ENCODE results near the gene ASAP2. TPM values are rescaled to one million over a fixed set of nuclear protein-coding genes. Genes with fewer than 3 reads are reported as not detected.

Gene ASAP2
- total and polyA plus RNA-seq, 4 experiments from 2014 or later: not detected

DNA sequence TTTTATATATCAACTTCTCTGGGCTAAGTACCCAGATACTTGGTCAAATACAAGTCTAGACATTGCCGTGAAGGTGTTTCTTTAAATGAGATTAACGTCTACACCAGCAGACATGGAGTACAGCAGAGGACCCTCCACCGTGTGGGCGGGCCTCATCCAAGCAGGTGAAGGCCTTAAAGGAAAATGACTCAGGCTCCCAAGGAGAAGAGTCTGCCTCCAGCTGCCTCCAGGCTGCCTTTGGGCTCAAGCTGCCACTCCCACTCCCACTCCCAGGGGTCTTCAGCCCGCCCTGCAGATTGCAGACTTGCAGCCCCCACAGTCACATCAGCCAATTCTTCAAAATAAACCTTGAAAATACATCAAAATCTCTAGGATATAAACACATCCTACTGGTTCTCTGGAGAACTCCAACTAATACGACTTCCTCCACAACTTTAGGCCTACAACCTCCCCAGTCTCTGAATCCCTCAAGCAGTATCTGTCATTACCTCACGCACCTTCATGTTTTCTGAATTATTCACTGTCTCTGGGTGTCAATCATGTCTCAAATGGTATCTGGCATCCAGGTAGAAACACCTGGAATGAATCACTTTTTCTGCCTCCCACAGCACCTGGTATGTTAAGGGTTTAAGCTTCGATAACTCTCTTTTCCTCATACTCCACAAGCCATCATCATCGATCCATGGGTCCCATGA is 209.8 kb downstream of the ASAP2 start:
- H3K27me3 ChIP-seq (ENCODE audit: insufficient read depth, low read length): no peaks in the 10 kb centered on the region
- H3K4me1 ChIP-seq (ENCODE audit: insufficient read depth, low read length): peaks cover 23% of the 10 kb centered on the region
- Mint-ChIP-seq H3K36me3 (peaks cover 28 to 42% of the 10 kb centered on the region in 2 donors), H3K9me3 (peaks cover 0 to 1% (median 0%) of the 10 kb centered on the region in 8 donors), H3K27ac (peak overlapping the region in 4 of 7 donors; percentile 18 to 77 (median 50)), H3K4me3 (peak overlapping the region in 1 of 8 donors; percentile 0), H3K27me3 (no peaks in the 10 kb centered on the region), H3K4me1 (peaks cover 22 to 35% (median 24%) of the 10 kb centered on the region in 4 donors)
- no peak overlapping the region for H3K4me3 ChIP-seq (ENCODE audit: low read length in 2 of 2)
- ChIA-PET POLR2A (ENCODE audit: partially characterized antibody) (no interaction called here), CTCF (ENCODE audit: partially characterized antibody) (no interaction called here)
- H3K36me3 ChIP-seq (ENCODE audit: insufficient read depth, low read length): peaks cover 9% of the 10 kb centered on the region
- no peaks in the 10 kb centered on the region for H3K9me3 ChIP-seq (ENCODE audit: control insufficient read depth in 1 of 2, low read length in 2 of 2)
- intact Hi-C loops (cut with micrococcal nuclease): no loop called here
- no peak overlapping the region for H3K27ac ChIP-seq (ENCODE audit: low read depth, low read length)
- no peak for DNase-seq

DNA sequence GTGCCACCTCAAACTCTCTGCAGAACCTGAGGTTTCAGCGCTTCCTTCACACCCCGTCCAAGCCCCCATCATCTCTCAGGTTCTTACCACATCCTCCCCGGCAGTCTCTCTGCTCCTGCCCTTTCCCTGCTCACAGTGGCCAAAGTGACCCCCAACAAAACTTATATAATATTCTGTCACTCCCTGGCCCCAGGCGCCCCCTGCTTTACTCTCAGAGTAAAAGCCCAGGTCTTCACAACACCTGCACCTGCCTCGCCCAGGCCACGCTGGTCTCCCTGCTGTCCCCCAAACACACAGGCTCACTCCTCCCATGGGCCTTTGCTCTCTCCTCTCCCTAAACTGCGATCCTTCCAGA is 210.3 kb downstream of the ASAP2 start:
- CTCF ChIA-PET (ENCODE audit: partially characterized antibody): no interaction called here
- no peak for DNase-seq
- Histone ChIP-seq H3K4me1 (ENCODE audit: insufficient read depth, low read length) (peaks cover 28% of the 10 kb centered on the region), H3K27me3 (ENCODE audit: insufficient read depth, low read length) (no peaks in the 10 kb centered on the region), H3K9me3 (ENCODE audit: control insufficient read depth in 1 of 2, low read length in 2 of 2) (no peaks in the 10 kb centered on the region), H3K27ac (ENCODE audit: low read depth, low read length) (no peak overlapping the region), H3K36me3 (ENCODE audit: insufficient read depth, low read length) (peaks cover 9% of the 10 kb centered on the region), H3K4me3 (ENCODE audit: low read length in 2 of 2) (no peak overlapping the region)
- H3K4me1 Mint-ChIP-seq: peaks cover 26 to 40% (median 28%) of the 10 kb centered on the region in 4 donors
- intact Hi-C loops (cut with micrococcal nuclease): no loop called here
- H3K9me3 Mint-ChIP-seq: peaks cover 0 to 1% (median 0%) of the 10 kb centered on the region in 8 donors
- peak overlapping the region in 4 of 7 donors; percentile 0 to 77 (median 42) for H3K27ac Mint-ChIP-seq
- H3K4me3 Mint-ChIP-seq: peak overlapping the region in 2 of 8 donors; percentile 0 to 47
- no peaks in the 10 kb centered on the region for H3K27me3 Mint-ChIP-seq
- POLR2A ChIA-PET (ENCODE audit: partially characterized antibody): no interaction called here
- peaks cover 27 to 39% of the 10 kb centered on the region in 2 donors for H3K36me3 Mint-ChIP-seq

DNA sequence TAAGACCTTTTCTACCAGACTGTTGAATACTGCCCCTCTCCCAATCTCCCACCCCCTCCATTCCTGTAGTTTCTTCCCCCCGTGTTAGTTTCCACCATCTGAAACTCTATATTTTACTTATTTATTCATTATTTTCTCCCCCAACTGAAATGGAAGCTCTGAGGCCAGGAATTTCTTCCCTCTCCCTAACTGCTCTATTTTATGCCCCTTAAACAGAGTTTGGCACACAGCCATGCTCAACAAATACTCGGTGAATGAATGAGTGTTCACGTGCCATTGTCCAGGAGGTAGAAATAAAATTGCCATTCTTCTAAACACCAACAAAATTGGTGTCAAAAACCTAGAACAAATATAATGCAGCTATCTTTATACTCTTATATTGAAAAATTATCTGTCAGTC is 211.1 kb downstream of the ASAP2 start:
- Histone ChIP-seq H3K27me3 (ENCODE audit: insufficient read depth, low read length) (no peaks in the 10 kb centered on the region), H3K36me3 (ENCODE audit: insufficient read depth, low read length) (peaks cover 6% of the 10 kb centered on the region), H3K4me3 (ENCODE audit: low read length in 2 of 2) (no peak overlapping the region), H3K4me1 (ENCODE audit: insufficient read depth, low read length) (peaks cover 36% of the 10 kb centered on the region), H3K9me3 (ENCODE audit: control insufficient read depth in 1 of 2, low read length in 2 of 2) (no peaks in the 10 kb centered on the region), H3K27ac (ENCODE audit: low read depth, low read length) (no peak overlapping the region)
- peaks cover 22 to 35% of the 10 kb centered on the region in 2 donors for H3K36me3 Mint-ChIP-seq
- H3K27me3 Mint-ChIP-seq: no peaks in the 10 kb centered on the region
- H3K27ac Mint-ChIP-seq: no peak overlapping the region
- peaks cover 0 to 1% (median 0%) of the 10 kb centered on the region in 8 donors for H3K9me3 Mint-ChIP-seq
- H3K4me3 Mint-ChIP-seq: no peak overlapping the region
- intact Hi-C loops (cut with micrococcal nuclease): no loop called here
- H3K4me1 Mint-ChIP-seq: peaks cover 32 to 47% (median 35%) of the 10 kb centered on the region in 4 donors
- DNase-seq: no peak
- CTCF ChIA-PET (ENCODE audit: partially characterized antibody): interaction anchor here (0.9 to 1.3 kb wide), 2 partner anchors 11 to 274 kb away, joined by 3 read pairs; no protein-coding TSS in a partner anchor
- POLR2A ChIA-PET (ENCODE audit: partially characterized antibody): no interaction called here

DNA sequence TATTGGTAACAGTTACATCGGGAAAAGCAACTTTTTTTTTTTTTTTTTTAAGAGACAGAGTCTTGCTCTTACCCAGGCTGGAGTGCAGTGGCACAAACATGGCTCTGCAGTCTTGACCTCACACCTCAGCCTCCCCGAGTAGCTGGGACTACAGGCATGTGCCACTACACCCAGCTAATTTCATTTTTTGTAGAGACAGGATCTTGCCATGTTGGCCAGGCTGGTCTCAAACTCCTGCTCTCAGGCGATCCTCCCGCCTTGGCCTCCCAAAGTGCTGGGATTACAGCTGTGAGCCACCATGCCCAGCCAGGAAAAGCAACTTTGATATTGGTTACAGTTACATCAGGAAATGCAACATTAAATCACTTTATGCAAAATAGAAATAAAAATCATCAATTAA is 212.1 kb downstream of the ASAP2 start:
- H3K4me1 ChIP-seq (ENCODE audit: insufficient read depth, low read length): peaks cover 36% of the 10 kb centered on the region
- Mint-ChIP-seq H3K4me3 (no peak overlapping the region), H3K36me3 (peaks cover 18 to 35% of the 10 kb centered on the region in 2 donors), H3K9me3 (peaks cover 0 to 1% (median 0%) of the 10 kb centered on the region in 8 donors), H3K27ac (peak overlapping the region in 2 of 7 donors; percentile 0 to 42), H3K27me3 (no peaks in the 10 kb centered on the region), H3K4me1 (peaks cover 34 to 46% (median 35%) of the 10 kb centered on the region in 4 donors)
- CTCF ChIA-PET (ENCODE audit: partially characterized antibody): interaction anchor here (1.3 kb wide), 1 partner anchor 10 kb away, joined by 3 read pairs; no protein-coding TSS in a partner anchor
- no peaks in the 10 kb centered on the region for H3K27me3 ChIP-seq (ENCODE audit: insufficient read depth, low read length)
- H3K4me3 ChIP-seq (ENCODE audit: low read length in 2 of 2): no peak overlapping the region
- POLR2A ChIA-PET (ENCODE audit: partially characterized antibody): no interaction called here
- H3K36me3 ChIP-seq (ENCODE audit: insufficient read depth, low read length): peaks cover 6% of the 10 kb centered on the region
- H3K27ac ChIP-seq (ENCODE audit: low read depth, low read length): no peak overlapping the region
- no peaks in the 10 kb centered on the region for H3K9me3 ChIP-seq (ENCODE audit: control insufficient read depth in 1 of 2, low read length in 2 of 2)
- no peak for DNase-seq
- intact Hi-C loops (cut with micrococcal nuclease): no loop called here

DNA sequence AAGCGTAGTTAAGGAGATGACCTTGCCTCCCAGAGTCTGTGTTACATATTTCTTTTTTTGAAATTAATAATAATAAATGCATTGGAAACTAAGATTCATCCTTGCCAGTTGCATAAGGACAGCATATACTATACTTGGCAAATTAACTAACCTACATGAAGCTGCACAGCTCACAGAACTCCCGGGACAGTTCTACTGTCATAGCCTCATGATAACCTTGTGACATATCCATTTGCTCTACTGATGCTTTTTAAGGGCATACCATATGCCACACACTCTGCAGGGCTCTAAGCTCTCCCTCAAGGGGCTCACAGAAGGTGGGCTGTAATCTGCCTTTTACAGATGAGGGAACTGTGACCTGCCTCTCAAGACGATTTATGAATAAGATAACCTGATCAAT is 212.9 kb downstream of the ASAP2 start:
- peaks cover 12 to 32% of the 10 kb centered on the region in 2 donors for H3K36me3 Mint-ChIP-seq
- intact Hi-C loops (cut with micrococcal nuclease): no loop called here
- Histone ChIP-seq H3K4me3 (ENCODE audit: low read length in 2 of 2) (no peak overlapping the region), H3K27me3 (ENCODE audit: insufficient read depth, low read length) (no peaks in the 10 kb centered on the region), H3K9me3 (ENCODE audit: control insufficient read depth in 1 of 2, low read length in 2 of 2) (no peaks in the 10 kb centered on the region), H3K36me3 (ENCODE audit: insufficient read depth, low read length) (peaks cover 6% of the 10 kb centered on the region), H3K27ac (ENCODE audit: low read depth, low read length) (no peak overlapping the region), H3K4me1 (ENCODE audit: insufficient read depth, low read length) (peaks cover 42% of the 10 kb centered on the region)
- no peak for DNase-seq
- peaks cover 0 to 1% (median 0%) of the 10 kb centered on the region in 8 donors for H3K9me3 Mint-ChIP-seq
- ChIA-PET CTCF (ENCODE audit: partially characterized antibody) (interaction anchor here (0.9 kb wide), 1 partner anchor 380 kb away, joined by 5 read pairs; no protein-coding TSS in a partner anchor), POLR2A (ENCODE audit: partially characterized antibody) (no interaction called here)
- H3K4me1 Mint-ChIP-seq: peaks cover 32 to 39% (median 37%) of the 10 kb centered on the region in 4 donors
- H3K27ac Mint-ChIP-seq: no peak overlapping the region
- H3K4me3 Mint-ChIP-seq: peak overlapping the region in 1 of 8 donors; percentile 51
- H3K27me3 Mint-ChIP-seq: no peaks in the 10 kb centered on the region

DNA sequence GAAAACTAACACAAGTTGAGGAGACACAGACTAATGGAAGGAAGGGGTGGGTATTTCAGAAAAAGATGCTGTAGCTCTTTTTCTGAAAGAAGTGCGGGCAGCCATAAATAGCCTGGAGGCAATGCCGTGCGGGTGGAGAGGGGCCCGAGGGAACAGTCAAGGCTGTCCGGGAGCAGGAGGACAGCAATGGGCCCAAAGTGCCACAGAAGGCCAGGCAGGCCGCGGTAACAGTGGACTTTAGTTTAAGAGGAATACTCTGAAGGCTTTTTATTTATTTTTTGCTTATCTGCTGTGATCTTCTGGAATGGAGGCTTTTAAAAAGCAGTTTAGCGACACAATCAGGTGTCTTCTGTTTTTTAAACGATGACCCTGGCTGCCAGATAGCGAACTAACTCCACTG is 213.9 kb downstream of the ASAP2 start:
- no peak for DNase-seq
- intact Hi-C loops (cut with micrococcal nuclease): loop anchor here (5.0 to 10.0 kb wide), 3 partner anchors 422 to 1027 kb away; partner anchors contain the start of genes KLF11, ODC1 and TAF1B
- Histone ChIP-seq H3K9me3 (ENCODE audit: control insufficient read depth in 1 of 2, low read length in 2 of 2) (no peaks in the 10 kb centered on the region), H3K27ac (ENCODE audit: low read depth, low read length) (no peak overlapping the region), H3K27me3 (ENCODE audit: insufficient read depth, low read length) (no peaks in the 10 kb centered on the region), H3K4me3 (ENCODE audit: low read length in 2 of 2) (no peak overlapping the region), H3K36me3 (ENCODE audit: insufficient read depth, low read length) (peaks cover 6% of the 10 kb centered on the region), H3K4me1 (ENCODE audit: insufficient read depth, low read length) (peaks cover 43% of the 10 kb centered on the region)
- POLR2A ChIA-PET (ENCODE audit: partially characterized antibody): no interaction called here
- Mint-ChIP-seq H3K27me3 (no peaks in the 10 kb centered on the region), H3K27ac (peak overlapping the region in 2 of 7 donors; percentile 19 to 36), H3K9me3 (peaks cover 0 to 1% (median 0%) of the 10 kb centered on the region in 8 donors), H3K36me3 (peaks cover 12 to 30% of the 10 kb centered on the region in 2 donors), H3K4me1 (peaks cover 31 to 38% (median 36%) of the 10 kb centered on the region in 4 donors), H3K4me3 (peak overlapping the region in 7 of 8 donors; percentile 37 to 64 (median 48))
- CTCF ChIA-PET (ENCODE audit: partially characterized antibody): interaction anchor here (0.9 kb wide), 1 partner anchor 379 kb away, joined by 5 read pairs; no protein-coding TSS in a partner anchor

Measured in CD4-positive, alpha-beta memory T cell (primary cell).